Amniotic epithelial cell (primary cell): ENCODE data around the gene RGS2.

Experiments used
- DNase-seq: peaks from one replicate; pipeline ENCODE4 v3.0.0-alpha.2; 2010; ENCODE audit warnings: low read depth

RGS2 gene

GRCh38 chr1:192795916-192796618, 12.8 kb upstream of the RGS2 start:
- DNase-seq = no peak

DNA sequence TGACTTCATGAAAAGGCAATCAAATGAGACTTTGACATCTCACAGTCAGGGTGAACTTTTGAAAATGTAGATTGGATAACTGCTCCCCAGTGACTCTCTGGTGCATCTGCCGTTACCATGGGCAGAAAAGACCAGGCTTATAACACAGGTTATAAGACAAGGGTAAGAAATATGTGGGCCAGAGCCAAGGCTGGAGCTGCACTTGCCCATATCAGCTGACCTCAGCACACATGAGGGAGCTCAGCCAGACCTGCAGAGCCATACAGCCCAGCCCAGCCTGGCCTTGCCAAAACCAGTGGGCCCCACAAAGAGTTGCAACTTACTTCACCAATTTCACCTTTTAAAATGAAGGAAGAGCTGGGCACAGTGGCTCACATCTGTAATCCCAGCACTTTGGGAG, 11.7 kb upstream of the RGS2 start:
- DNase-seq = no peak

DNA sequence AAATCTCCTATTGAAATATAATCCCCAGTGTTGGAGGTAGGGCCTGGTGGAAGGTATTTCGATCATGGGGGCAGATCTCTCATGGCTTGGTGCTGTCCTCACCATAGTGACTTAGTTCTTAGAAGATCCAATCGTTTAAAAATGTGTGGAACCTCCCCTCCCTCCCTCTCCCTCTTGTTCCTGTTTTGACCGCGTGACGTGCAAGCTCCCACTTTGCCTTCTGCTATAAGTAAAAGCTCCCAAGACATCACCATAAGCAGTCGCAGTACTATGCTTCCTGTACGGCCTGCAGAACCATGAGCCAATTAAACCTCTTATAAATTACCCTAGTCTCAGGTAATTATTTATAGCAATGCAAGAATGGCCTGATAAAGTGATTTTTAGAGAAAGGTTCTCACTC, 10.9 kb upstream of the RGS2 start:
- DNase-seq = no peak

DNA sequence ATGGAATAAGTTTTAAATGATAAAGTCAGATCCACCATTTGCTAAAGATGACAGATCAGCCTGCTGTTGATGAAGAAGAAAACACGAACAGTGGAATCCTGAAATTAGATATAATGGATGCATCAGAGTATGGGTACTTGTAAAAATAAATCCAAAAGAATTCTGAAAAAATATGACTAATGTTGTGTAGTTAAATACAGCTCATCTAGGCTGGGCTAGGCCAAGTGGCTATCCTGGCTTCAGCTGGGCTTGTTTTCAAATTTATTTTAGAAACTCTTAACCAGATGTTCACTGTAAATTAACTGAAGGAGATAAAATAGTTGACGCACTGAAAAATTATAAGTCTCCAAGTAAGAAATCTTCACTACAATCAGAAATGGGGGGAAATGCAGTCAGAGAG, 7.4 kb upstream of the RGS2 start:
- DNase-seq = no peak

DNA sequence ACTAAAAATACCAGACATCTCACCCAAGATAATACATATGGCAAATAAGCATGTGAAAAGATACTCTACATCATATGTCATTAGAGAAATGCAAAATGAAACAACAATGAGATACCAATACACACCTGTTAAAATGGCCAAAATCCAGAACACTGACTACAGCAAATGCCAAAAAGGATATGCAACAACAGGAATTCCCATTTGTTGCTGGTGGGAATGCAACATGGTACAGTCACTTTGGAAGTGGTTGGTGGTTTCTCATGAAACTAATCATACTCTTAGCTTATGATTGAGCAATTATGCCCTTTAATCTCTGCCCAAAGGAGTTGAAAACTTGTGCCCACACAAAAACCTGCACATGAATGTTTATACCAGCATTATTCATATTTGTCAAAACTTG, 6.4 kb upstream of the RGS2 start:
- peak; percentile 22 for DNase-seq

DNA sequence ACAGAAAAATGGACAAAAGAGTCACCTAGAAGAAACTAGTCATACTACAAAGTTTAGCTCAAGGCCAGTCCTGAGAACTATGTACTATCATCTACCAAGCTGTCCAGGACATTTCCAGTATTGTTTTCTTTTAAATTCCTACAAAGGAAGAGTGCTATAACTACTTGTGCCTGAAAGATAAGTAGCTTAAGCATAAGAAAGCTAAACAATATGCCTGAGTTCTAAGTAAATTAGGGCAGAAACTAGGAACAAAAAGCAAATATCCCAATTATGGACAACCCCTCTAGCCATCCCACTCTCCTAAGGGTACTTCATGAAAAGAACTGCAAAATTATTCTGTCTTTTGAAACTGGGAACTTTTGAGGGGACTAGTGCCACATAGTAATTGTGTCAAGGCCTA, 5.3 kb upstream of the RGS2 start:
- DNase-seq = no peak

- DNase-seq = peak; percentile 98
Measured at GRCh38 chr1:192805832-192806323, 3.0 kb upstream of the RGS2 start.

DNA sequence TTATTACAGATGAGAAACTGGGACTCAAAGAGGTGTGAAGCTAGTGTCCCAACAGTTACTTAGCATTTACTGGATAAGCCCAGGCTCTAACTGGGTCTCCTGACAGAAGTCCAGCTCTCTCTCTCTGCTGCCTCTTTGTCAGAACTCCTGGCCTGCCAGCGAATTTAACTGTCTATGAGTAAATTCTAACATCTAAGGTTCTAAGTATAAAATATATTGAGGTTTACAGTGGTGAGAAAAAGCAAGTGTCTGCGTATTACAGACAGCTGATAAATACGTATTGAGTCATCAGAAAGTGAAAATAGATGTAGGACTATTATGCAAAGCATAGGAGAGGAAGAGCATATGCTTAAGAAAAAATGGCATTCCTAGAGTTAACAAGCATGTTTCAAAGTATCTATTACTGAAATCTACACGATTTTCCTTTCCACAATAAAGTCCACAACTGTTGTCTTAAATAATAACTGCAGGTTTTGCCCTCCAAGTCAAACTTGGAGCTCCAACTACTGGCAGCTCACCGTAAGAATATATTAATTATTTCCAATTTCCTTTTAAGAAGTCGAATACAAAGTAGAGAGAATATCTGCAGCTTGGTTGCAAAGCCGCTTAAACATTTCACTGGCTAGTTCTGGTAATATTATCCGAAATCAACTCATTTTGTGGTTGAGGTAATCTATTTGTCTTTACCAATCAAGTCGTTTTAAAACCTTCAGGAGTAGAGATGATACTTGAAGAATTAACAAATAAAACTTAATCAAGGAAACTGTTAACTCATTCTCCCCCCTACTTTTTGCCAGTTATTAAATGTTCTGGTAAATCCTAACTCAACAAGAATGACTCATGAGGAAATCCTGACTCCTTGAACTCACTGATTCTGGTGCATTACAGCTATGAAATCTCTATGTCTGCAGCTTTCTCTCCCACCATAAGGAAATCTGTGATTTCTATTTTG, 1.4 kb upstream of the RGS2 start:
- DNase-seq = peak; percentile 79

GRCh38 chr1:192808163-192808517, 699 bp upstream of the RGS2 start:
- no peak for DNase-seq

- peak; percentile 41 for DNase-seq
Measured at GRCh38 chr1:192809307-192810252, 741 bp downstream of the RGS2 start.

- DNase-seq = peak; percentile 54
Measured at GRCh38 chr1:192810253-192810880, 1.5 kb downstream of the RGS2 start.

DNA sequence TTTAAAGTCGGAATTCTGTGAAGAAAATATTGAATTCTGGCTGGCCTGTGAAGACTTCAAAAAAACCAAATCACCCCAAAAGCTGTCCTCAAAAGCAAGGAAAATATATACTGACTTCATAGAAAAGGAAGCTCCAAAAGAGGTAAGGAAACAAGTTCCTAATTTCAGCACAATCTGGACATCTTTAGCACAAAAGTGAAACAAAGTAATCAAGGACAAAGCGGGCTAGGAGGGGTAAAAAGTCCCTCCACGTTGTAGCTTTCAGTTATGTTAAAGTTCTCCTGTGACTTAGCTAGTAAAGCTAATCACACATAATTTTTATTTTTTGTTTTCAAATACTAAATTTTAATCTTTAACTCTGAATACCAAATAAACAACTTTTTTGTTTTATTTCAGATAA, 2.2 kb downstream of the RGS2 start:
- DNase-seq = no peak

DNA sequence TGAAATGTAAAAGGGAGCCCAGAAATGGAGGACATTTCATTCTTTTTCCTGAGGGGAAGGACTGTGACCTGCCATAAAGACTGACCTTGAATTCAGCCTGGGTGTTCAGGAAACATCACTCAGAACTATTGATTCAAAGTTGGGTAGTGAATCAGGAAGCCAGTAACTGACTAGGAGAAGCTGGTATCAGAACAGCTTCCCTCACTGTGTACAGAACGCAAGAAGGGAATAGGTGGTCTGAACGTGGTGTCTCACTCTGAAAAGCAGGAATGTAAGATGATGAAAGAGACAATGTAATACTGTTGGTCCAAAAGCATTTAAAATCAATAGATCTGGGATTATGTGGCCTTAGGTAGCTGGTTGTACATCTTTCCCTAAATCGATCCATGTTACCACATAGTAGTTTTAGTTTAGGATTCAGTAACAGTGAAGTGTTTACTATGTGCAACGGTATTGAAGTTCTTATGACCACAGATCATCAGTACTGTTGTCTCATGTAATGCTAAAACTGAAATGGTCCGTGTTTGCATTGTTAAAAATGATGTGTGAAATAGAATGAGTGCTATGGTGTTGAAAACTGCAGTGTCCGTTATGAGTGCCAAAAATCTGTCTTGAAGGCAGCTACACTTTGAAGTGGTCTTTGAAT, 2.9 kb downstream of the RGS2 start:
- DNase-seq = peak; percentile 17

DNA sequence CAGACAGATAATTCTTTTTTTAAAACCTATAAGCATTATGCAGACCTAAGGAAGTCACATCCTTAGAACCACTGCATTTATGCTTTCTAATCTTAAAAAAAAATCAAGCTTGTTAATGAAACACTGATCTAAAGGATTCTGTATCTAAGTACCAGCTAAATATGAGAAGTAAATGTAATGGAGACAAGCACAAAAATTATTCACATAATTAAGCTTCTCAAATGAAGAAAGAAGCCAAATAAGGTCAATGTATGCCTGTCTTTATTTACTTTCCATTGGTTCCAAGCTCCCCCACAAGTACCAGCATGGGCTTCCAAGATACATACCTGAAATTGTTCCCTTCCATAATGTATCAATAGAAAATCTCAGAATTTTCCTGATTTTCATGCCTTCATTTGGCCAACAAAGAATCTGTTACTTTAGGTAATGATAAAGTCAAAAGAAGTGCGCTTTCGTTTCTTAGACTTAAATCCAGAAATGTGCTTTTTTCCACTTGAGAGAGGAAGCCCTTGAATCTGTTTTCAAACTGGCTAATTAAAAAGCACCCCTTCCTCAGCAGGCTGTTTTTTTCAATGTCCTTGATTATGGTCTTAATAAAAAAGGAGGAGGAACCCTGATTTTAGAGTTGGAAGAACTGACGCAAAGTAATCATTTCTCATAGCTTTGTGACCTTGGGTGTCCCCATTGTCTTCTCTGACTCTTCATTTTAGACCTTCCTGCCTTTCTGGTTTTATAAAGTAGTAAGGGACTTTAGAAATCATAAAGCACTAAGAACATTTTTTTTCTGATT, 3.8 kb downstream of the RGS2 start:
- DNase-seq = peak; percentile 78

- peak; percentile 30 for DNase-seq
Measured at GRCh38 chr1:192814805-192815204, 6.0 kb downstream of the RGS2 start.

- DNase-seq = peak; percentile 82
Measured at GRCh38 chr1:192817246-192817645, 8.4 kb downstream of the RGS2 start.

DNA sequence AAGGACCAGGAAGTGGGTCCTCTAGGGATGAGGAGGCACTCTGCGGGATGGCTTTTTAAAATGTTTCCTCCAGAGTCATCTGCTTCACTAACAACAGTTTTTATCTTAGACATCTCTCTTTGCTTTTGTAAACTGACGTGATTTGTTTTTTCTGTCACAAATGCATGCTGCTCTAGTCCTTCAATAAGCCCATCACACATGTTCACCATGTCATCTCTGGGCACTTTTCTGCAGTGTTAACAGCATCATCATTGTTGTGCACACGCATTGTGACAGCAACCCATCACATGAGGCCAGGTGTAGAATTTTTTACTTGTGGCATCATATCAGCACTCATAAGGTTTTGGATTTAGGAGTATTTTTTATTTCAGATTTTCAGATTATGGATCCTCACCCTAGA, 12.5 kb downstream of the RGS2 start:
- no peak for DNase-seq

- peak; percentile 31 for DNase-seq
Measured at GRCh38 chr1:192824511-192824910, 15.7 kb downstream of the RGS2 start.

DNA sequence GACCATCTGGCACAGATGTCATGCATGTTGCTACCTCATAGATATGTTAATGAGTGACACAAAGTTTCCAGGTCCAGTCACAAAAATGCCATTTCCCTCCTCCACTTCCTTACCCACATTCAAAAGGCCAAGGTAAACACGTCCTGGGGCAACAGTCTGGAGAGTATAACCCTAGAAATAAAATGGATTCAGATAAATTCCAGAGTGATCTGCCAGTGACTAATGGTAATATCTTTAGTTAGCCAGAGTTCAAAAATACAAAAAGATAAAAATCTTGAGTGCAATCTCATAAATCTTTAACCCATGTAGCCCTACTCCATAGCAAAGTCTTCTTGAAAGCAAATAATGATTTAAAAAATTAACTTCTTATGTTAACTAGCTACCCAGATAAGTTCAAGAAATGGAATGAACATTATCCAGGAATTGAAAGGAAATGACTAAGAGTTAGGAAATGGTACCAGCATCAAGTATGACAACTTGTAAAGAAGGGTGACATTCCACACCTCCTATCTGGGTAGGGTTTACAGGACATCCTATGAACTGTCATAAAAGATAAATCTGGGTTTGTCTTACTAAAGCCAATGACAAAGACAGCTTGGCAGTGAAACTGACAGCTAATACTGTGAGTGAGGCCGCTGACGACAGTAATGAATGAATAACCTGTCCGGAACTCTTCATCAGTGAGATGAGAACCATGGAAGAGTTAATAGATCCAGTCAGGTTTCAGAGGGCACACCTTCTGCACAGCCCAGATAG, 18.1 kb downstream of the RGS2 start:
- DNase-seq = peak; percentile 47
